IPS-20b (cell line): ENCODE results near the gene MFAP1.

Experiments
- H3K27ac ChIP-seq: one replicate; pipeline ENCODE4 v1.5.1; 2013; ENCODE audit warnings: low read length
- H3K27me3 ChIP-seq: 2 replicates; pipeline ENCODE4 v1.6.1; 2013; ENCODE audit warnings: mild to moderate bottlenecking, low read length, inconsistent platforms; ENCODE audit not compliant: insufficient read depth
- H3K36me3 ChIP-seq: 2 replicates; pipeline ENCODE4 v1.6.1; 2013; ENCODE audit warnings: low read depth, mild to moderate bottlenecking, inconsistent platforms, low read length, moderate library complexity; ENCODE audit not compliant: insufficient read depth
- H3K4me1 ChIP-seq: 2 replicates; pipeline ENCODE4 v1.6.1; 2013; ENCODE audit warnings: mild to moderate bottlenecking, control low read depth, inconsistent platforms, low read length, moderate library complexity; ENCODE audit not compliant: insufficient read depth
- H3K4me3 ChIP-seq: 2 replicates; pipeline ENCODE4 v1.5.1; 2013; ENCODE audit warnings: mild to moderate bottlenecking, low read length, inconsistent platforms
- H3K9ac ChIP-seq: 2 replicates; pipeline ENCODE4 v1.6.1; 2013; ENCODE audit warnings: low read depth, mild to moderate bottlenecking, inconsistent platforms, low read length, moderate library complexity
- H3K9me3 ChIP-seq: 2 replicates; pipeline ENCODE4 v1.6.1; 2013; ENCODE audit warnings: mild to moderate bottlenecking, low read depth, low read length, inconsistent platforms; ENCODE audit not compliant: insufficient read depth

MFAP1 gene

DNA sequence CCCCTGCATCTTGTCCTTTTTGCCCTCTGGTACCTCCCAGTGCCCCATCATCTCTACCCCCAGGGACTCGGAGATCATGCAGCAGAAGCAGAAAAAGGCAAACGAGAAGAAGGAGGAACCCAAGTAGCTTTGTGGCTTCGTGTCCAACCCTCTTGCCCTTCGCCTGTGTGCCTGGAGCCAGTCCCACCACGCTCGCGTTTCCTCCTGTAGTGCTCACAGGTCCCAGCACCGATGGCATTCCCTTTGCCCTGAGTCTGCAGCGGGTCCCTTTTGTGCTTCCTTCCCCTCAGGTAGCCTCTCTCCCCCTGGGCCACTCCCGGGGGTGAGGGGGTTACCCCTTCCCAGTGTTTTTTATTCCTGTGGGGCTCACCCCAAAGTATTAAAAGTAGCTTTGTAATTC lies 30.8 kb downstream of the MFAP1 start:
- peak overlapping the region; percentile 99 for H3K4me3 ChIP-seq
- H3K36me3 ChIP-seq, result peaks cover 42% of the 10 kb centered on the region
- peaks cover 33% of the 10 kb centered on the region for H3K4me1 ChIP-seq

DNA sequence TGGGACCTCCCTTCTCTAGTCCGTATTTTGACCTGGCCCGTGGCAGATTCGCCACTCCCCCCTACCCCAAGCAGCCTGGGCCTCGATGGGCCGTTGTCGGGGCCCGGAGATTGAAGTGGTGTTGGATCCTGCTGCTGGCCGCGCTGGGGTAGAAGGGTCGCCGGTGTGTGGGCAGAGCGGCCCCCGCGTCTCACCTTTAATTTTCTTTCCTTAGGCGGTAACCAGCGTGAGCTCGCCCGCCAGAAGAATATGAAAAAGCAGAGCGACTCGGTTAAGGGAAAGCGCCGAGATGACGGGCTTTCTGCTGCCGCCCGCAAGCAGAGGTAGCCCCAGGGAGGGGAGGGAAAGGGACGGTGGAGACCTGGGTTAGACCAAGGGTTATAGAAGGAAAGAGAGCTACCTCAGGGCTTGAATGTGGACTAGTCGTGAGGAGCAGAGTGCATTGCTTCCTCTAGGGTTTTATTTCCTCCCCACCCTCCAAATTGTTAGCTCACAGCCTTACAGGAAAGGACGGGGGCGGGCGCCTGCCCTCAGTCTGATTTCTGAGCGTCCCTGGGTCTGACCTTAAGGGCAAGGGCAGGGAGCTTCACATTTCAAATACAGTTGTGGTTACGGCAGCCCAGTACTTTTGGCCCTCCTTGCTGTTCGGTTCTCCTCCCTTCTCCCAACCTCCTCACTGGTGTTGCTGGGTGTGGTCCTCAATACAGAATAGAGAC lies 31.6 kb downstream of the MFAP1 start:
- Histone ChIP-seq H3K4me1 (peaks cover 33% of the 10 kb centered on the region), H3K9ac (peak overlapping the region; percentile 100), H3K36me3 (peaks cover 40% of the 10 kb centered on the region), H3K9me3 (no peaks in the 10 kb centered on the region), H3K4me3 (peak overlapping the region; percentile 99), H3K27me3 (no peaks in the 10 kb centered on the region), H3K27ac (peak overlapping the region; percentile 99)

More for the DNA sequence above, 30.8 kb downstream of the MFAP1 start:
- no peaks in the 10 kb centered on the region for H3K9me3 ChIP-seq
- H3K27me3 ChIP-seq, result no peaks in the 10 kb centered on the region
- H3K27ac ChIP-seq, result no peak overlapping the region
- peak overlapping the region; percentile 100; the same call in 1 of the 2 replicates for H3K9ac ChIP-seq

DNA sequence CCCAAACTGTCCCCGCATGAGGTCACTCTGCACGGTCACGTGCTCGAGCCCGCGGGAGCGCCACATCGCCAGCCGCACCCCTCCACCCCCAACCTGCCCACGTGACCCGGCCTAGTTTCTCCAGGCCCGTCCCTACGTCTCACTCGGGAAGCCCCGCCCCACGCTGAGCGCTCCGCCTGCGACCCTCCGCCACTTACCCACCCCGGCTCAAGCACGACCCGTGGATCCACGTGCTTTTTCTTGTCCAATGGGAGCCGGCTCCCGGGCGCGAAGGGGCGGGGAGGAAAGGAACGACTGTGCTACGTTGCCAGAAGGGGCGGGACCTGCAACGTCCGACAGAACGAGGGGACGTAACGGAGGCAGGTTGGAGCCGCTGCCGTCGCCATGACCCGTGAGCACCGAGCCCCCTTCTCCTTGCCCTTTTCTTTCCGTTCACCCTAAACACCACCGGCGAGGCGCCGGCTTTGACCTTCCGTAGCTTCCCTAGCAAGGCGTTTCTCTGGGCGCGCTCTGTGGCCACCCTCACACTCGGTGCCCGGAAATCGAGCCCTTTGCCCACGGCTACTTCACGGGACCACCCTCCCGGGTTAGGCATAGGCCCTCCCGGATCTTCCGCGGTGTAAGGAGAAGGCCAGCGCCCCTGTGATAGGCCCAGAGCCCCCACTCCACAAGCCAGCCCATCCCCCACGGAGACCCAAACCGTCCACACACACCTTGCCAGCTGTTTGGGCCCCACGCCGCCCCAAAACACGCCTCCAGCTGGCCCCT lies 32.3 kb downstream of the MFAP1 start, which contains the start of gene SERF2:
Gene SERF2, plus strand, starts transcription at position 328 of the 768 bp plus-strand sequence. Its CDS starts 57 bp downstream, at position 385.
- Histone ChIP-seq H3K27me3 (no peaks in the 10 kb centered on the region), H3K27ac (peak within 1 kb of the TSS; percentile 99), H3K36me3 (peaks cover 39% of the 10 kb centered on the region), H3K9me3 (no peaks in the 10 kb centered on the region), H3K9ac (peak within 1 kb of the TSS; percentile 100), H3K4me3 (peak within 1 kb of the TSS; percentile 99), H3K4me1 (peaks cover 33% of the 10 kb centered on the region)

DNA sequence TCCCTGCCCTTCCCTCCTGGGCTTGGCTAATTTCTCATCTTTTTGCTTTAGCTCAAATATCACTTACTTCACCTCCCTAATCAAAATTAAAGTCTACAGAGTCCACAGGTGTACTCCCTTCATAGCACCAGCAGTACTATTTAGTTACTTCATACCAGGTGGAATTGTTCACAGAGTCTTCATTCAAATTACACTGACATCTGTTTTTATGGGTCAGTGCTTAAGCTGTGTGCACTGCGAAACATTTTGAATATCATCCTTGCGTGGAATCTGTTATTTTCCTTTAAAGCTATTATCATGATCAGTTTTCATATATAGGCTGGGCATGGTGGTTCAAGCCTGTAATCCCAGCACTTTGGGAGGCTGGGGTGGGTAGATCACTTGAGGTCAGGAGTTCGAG lies 35.1 kb downstream of the MFAP1 start:
- no peak overlapping the region for H3K9ac ChIP-seq
- peaks cover 13% of the 10 kb centered on the region for H3K36me3 ChIP-seq
- H3K4me3 ChIP-seq, result no peak overlapping the region
- no peaks in the 10 kb centered on the region for H3K9me3 ChIP-seq
- no peaks in the 10 kb centered on the region for H3K27me3 ChIP-seq
- H3K4me1 ChIP-seq, result peaks cover 12% of the 10 kb centered on the region
- no peak overlapping the region for H3K27ac ChIP-seq

DNA sequence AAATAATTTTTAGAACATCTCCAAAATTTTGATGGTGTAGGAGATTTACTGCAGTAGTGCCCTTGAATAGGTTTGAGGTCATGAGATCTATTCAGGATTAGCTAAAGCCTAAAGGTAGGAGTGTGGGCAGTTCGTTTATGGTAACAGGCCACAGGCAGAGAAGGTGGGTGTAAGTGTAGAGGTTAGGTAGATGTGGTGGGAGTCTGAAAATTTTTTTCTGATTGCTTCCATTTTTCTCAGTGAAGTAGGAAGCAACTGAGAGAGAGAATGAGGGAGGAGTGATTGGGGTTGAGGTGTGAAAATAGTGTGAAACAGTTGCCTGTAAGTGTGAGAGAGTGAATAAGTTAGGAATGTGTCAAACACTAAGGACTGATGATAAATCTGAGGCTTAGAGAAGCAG lies 45.5 kb downstream of the MFAP1 start:
- peaks cover 6% of the 10 kb centered on the region for H3K36me3 ChIP-seq
- peaks cover 5% of the 10 kb centered on the region; the same call in 1 of the 2 replicates for H3K27me3 ChIP-seq
- no peak overlapping the region for H3K9ac ChIP-seq
- H3K4me3 ChIP-seq, result no peak overlapping the region
- H3K27ac ChIP-seq, result no peak overlapping the region
- H3K4me1 ChIP-seq, result peaks cover 6% of the 10 kb centered on the region; the same call in 1 of the 2 replicates
- H3K9me3 ChIP-seq, result no peaks in the 10 kb centered on the region

DNA sequence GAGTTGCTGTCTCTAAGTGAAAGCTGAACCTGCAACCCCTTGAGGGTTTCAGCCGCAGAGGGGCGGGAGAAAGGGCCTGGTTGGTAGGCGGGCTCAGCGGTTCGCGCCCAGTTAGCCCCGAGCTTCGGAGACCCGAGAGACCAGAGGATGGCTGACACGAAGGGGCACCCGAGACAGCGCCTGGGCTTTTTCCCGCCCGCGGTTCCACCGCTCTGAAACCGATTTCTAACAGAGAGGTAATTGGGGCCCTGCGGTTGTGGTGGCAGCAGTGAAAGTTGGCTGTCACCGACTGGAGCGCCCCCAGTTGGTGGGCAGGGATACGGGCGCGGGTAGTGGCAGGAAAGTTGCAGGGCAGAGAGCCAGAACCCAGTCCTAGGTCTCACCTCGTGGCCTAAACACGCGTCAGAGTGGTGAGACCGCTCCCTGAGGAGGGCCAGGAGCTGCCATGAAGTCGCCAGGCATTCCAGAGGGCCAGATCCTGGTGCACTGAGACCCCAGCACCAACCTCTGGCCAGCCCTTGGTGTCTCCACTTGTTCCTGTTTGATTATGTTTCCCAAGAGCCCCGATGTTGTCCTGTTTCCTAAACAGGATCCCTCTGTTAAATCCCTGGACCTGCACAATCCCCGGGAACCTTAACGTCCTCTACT lies 47.1 kb downstream of the MFAP1 start:
- Histone ChIP-seq H3K9ac (peak overlapping the region; percentile 58; the same call in 1 of the 2 replicates), H3K27ac (no peak overlapping the region), H3K9me3 (no peaks in the 10 kb centered on the region), H3K36me3 (peaks cover 20% of the 10 kb centered on the region), H3K27me3 (peaks cover 5% of the 10 kb centered on the region; the same call in 1 of the 2 replicates), H3K4me3 (peak overlapping the region; percentile 85), H3K4me1 (peaks cover 6% of the 10 kb centered on the region; the same call in 1 of the 2 replicates)

DNA sequence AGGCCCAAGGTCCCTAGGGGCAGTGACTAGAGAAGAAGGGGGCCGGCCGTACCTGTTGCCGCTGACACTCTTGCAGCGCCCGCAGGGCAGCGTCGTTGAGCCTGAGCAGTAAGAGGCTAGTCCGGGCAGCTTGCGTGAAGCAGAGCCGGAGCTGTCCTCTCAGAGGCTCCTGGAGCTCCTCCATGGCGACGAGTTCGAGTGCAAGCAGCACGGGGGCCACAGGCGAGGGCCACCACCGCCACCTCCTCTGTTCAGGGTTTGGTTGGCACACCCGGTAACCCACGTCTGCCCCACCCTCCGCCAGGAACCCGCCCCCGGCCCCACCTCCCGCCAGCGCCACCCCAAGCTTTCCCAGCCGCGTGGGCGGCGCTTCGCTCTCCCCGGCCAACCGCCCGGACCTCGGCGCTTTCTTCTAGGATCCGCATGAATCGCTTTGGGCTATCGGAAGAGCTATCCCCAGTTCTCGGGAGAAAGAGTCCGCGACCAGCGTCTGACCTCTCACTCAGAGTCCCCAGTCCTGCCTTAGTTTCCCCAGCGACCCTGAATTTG lies 47.7 kb downstream of the MFAP1 start, which contains the start of gene ELL3:
Gene ELL3, minus strand, starts transcription at position 249 of the 549 bp plus-strand sequence. Its CDS starts 65 bp downstream, at position 184.
- Histone ChIP-seq H3K9me3 (no peaks in the 10 kb centered on the region), H3K36me3 (peaks cover 26% of the 10 kb centered on the region), H3K4me3 (peak within 1 kb of the TSS; percentile 85), H3K4me1 (peaks cover 6% of the 10 kb centered on the region; the same call in 1 of the 2 replicates), H3K9ac (peak within 1 kb of the TSS; percentile 58; the same call in 1 of the 2 replicates), H3K27me3 (peaks cover 5% of the 10 kb centered on the region; the same call in 1 of the 2 replicates), H3K27ac (no peak within 1 kb of the TSS)

DNA sequence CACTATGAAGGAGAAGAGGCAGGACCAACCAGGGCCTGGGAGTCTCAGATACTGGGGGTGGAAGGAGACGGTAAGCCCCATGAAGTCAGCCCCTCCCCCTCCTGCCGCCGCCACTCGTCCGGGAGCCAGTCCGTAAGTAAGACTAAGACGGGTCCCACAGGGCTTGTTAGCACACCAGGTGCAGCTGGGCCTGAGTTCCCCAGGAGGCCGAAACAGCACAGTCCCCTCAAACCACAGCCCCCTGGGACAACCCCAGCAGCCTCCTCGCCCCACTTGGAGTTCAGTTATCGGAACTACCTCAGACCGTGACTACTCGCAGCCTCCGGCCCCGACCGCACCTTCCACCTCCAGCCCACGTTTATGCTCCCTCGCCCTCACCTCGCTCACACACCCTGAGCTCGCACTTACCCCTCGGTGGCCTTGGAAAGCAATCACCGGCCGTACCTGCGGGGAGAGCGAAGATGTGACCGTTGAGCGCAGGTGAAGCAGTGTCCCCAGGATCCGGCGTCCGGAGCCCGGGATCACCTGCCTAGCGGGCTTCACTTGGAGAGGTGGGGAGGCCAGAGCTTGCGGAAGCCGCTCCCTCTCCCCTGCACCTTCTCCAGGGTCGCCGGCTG lies 48.3 kb downstream of the MFAP1 start:
- Histone ChIP-seq H3K27me3 (peaks cover 5% of the 10 kb centered on the region; the same call in 1 of the 2 replicates), H3K4me1 (peaks cover 6% of the 10 kb centered on the region; the same call in 1 of the 2 replicates), H3K27ac (no peak overlapping the region), H3K9me3 (no peaks in the 10 kb centered on the region), H3K9ac (peak overlapping the region; percentile 58; the same call in 1 of the 2 replicates), H3K36me3 (peaks cover 32% of the 10 kb centered on the region), H3K4me3 (peak overlapping the region; percentile 85)

DNA sequence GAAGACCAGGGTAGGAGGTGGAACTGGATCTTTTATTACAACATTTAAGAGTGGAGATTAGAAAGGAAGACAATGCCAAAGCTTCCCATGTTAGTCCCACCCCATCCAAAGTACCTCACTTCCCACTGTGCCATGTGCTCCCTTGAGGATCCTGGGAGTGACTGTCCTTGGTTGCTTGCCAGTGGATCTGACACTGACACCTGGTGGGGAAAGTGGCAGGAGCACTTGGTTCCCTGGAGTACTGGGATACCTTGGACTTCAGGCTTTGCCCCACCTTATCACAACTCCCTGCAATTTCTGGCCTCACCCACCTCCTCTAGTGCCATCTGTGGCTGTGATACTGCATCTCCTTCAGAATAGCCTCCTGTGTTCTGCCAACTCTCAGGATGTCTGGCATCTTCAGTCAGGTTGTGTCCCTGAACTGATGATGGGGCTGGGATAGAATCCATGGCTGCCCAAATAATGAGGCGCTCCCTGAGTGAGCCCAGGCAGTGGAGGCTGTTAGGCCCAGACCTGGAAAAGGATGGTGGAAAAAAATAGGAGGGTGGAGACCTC lies 49.0 kb downstream of the MFAP1 start:
- Histone ChIP-seq H3K4me1 (peaks cover 6% of the 10 kb centered on the region; the same call in 1 of the 2 replicates), H3K36me3 (peaks cover 39% of the 10 kb centered on the region), H3K9me3 (no peaks in the 10 kb centered on the region), H3K27ac (no peak overlapping the region), H3K4me3 (peak overlapping the region; percentile 85), H3K27me3 (peaks cover 5% of the 10 kb centered on the region; the same call in 1 of the 2 replicates), H3K9ac (peak overlapping the region; percentile 58; the same call in 1 of the 2 replicates)

DNA sequence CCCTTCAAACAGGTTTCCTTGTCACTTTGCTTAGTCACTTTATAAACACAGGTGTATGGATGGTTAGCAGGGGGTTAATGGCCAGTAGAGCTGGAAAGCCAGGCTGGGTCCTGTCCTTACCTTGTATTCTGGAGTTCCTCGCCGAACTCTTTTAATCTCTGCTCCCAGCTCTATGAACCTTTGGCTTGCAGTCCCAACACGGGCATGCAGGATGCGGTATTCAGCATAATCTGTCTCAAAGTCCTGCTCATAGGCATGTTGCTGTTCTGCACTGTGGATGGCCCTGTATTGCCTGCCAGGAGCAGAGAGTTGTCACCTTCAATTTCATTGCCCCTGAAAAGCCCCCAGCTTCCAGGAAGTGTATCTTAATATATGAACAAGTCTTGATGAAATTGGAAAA lies 50.4 kb downstream of the MFAP1 start:
- H3K9me3 ChIP-seq, result no peaks in the 10 kb centered on the region
- peaks cover 6% of the 10 kb centered on the region; the same call in 1 of the 2 replicates for H3K4me1 ChIP-seq
- H3K27ac ChIP-seq, result no peak overlapping the region
- H3K4me3 ChIP-seq, result no peak overlapping the region
- no peak overlapping the region for H3K9ac ChIP-seq
- peaks cover 54% of the 10 kb centered on the region for H3K36me3 ChIP-seq
- H3K27me3 ChIP-seq, result peaks cover 5% of the 10 kb centered on the region; the same call in 1 of the 2 replicates
